ENCODE measurements around the gene GALNS.

DNA sequence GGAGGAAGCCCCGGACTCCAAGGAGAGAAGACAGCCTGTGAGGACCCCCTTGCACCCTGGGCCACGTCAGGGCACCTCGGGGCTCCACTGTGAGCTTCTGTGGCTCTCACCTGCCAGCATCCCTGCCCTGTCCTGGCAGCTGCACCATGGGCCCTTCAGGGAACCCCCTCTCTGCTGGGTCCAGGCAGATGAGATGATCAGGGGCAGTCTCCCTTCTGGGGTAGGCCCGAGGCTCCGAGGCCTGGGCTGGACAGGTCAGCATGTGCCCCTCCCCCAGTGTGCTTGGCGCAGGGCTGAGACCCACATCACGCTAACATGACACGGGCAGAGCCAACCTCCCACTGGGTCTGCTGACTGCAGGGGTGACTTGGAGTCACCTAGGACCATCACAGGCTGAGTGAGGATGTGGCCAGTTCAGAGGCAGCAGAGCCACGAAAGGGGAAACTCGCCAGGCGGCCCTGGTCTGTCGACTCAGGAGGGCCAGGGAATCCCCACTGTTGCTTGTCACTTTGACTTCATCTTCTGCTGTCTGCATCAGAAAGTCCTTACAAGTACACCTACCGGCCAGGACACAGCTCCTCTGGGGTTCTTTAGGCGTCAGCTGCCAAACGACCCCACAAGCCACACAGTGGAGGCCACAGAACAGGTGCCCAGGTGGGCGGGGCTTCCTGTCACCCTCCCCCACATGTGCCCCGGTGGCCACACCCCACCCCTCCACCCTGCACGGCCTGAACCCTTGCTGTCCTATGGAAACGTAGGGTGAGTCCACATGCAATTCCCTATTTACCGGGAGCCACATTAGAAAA, 2.2 kb downstream of the GALNS start:
- TF ChIP-seq SUZ12 (IDR thresholded peaks at IDR 0.05; ENCODE audit: extremely low read depth, insufficient read depth, insufficient read length) (no peak), YY1 (IDR thresholded peaks at IDR 0.05; ENCODE audit: insufficient read depth, insufficient read length) (no peak), ZNF274 (IDR thresholded peaks at IDR 0.05; ENCODE audit: low read depth, low read length) (no peak)

Measured in NT2/D1 (cell line).